ENCODE results near the gene SHH. TPM values are rescaled to one million over a fixed set of nuclear protein-coding genes. Genes with fewer than 3 reads are reported as not detected.

SHH gene
- total RNA-seq, 1 experiment from 2014 or later: 0.11 TPM

GRCh38 chr7:155837126-155837479 lies 24.8 kb upstream of the SHH start:
- H3K9me2 ChIP-seq (replicated peaks; ENCODE audit: low read length): no peaks in the 10 kb centered on the region
- ATAC-seq: no peak
- no peak overlapping the region for H3K27ac ChIP-seq (ENCODE audit: low read length)
- ChIA-PET CTCF (no interaction called here), POLR2A (ENCODE audit: unreplicated experiment) (no interaction called here)
- H3K27me3 ChIP-seq (ENCODE audit: low read length): no peaks in the 10 kb centered on the region
- H3K9ac ChIP-seq (ENCODE audit: low read length): no peak overlapping the region
- peak; percentile 7 for DNase-seq
- intact Hi-C loops (cut with micrococcal nuclease): no loop called here
- no peaks in the 10 kb centered on the region for H3K4me1 ChIP-seq (ENCODE audit: insufficient read depth, low read length)
- H3K4me3 ChIP-seq (ENCODE audit: low read length): no peak overlapping the region
- no peak overlapping the region for H3K4me2 ChIP-seq (ENCODE audit: low read length)
- H3K36me3 ChIP-seq (ENCODE audit: low read depth, low read length): no peaks in the 10 kb centered on the region
- no peak overlapping the region for H2AFZ ChIP-seq (ENCODE audit: low read length)
- no peaks in the 10 kb centered on the region for H3K9me3 ChIP-seq (ENCODE audit: low read length)
- no peaks in the 10 kb centered on the region for H3K79me2 ChIP-seq (ENCODE audit: low read length)
- TF ChIP-seq EZH2phosphoT487 (IDR thresholded peaks at IDR 0.05; ENCODE audit: borderline replicate concordance, low read length) (no peak), EZH2 (IDR thresholded peaks at IDR 0.05; ENCODE audit: low read length, unreplicated experiment) (no peak), CTCF (conservative IDR thresholded peaks at IDR 0.05; ENCODE audit: low read depth, low read length) (no peak)
- H4K20me1 ChIP-seq (ENCODE audit: low read length): no peaks in the 10 kb centered on the region
- no peaks in the 10 kb centered on the region for H3F3A ChIP-seq (ENCODE audit: low read length, unreplicated experiment)
- no TSS peak for BruUV-seq (replicated peaks)

GRCh38 chr7:155836216-155837125 lies 24.2 kb upstream of the SHH start:
- BruUV-seq (replicated peaks): no TSS peak
- Histone ChIP-seq H3K36me3 (ENCODE audit: low read depth, low read length) (no peaks in the 10 kb centered on the region), H3K27me3 (ENCODE audit: low read length) (no peaks in the 10 kb centered on the region), H3K4me3 (ENCODE audit: low read length) (no peak overlapping the region), H3K79me2 (ENCODE audit: low read length) (no peaks in the 10 kb centered on the region), H4K20me1 (ENCODE audit: low read length) (no peaks in the 10 kb centered on the region), H2AFZ (ENCODE audit: low read length) (no peak overlapping the region), H3K9me2 (replicated peaks; ENCODE audit: low read length) (no peaks in the 10 kb centered on the region), H3K9me3 (ENCODE audit: low read length) (no peaks in the 10 kb centered on the region), H3F3A (ENCODE audit: low read length, unreplicated experiment) (no peaks in the 10 kb centered on the region), H3K4me1 (ENCODE audit: insufficient read depth, low read length) (no peaks in the 10 kb centered on the region), H3K27ac (ENCODE audit: low read length) (no peak overlapping the region), H3K4me2 (ENCODE audit: low read length) (no peak overlapping the region), H3K9ac (ENCODE audit: low read length) (no peak overlapping the region)
- POLR2A ChIA-PET (ENCODE audit: unreplicated experiment): no interaction called here
- DNase-seq (no peak), ATAC-seq (no peak)
- intact Hi-C loops (cut with micrococcal nuclease): no loop called here
- TF ChIP-seq EZH2phosphoT487 (IDR thresholded peaks at IDR 0.05; ENCODE audit: borderline replicate concordance, low read length) (no peak), CTCF (conservative IDR thresholded peaks at IDR 0.05; ENCODE audit: low read depth, low read length) (no peak), EZH2 (IDR thresholded peaks at IDR 0.05; ENCODE audit: low read length, unreplicated experiment) (no peak)
- CTCF ChIA-PET: no interaction called here
